Frontal cortex (tissue), 4 donors: ENCODE measurements around the gene BAIAP2L1. TPM values are rescaled to one million over a fixed set of nuclear protein-coding genes. Genes with fewer than 3 reads are reported as not detected.
"Not testable (repeated sequence)": the region's sequence is repeated elsewhere in the genome, so short reads cannot be mapped to it uniquely, and the experiment has no call there.

Source experiments
- DNase-seq, 2 donors: peaks; one replicate each; pipeline ENCODE4 v3.0.0; 2012; ENCODE audit warnings: low spot score in 2 of 2
- FAIRE-seq: peaks from 2 replicates; lab custom pipeline; 2012; peaks lifted over from hg19 to GRCh38; lab: Jason Lieb, UNC
- total RNA-seq: library from RNA; depleted of rRNA; stranded (reverse); fragments of >200 nt; gene quantifications from one replicate; pipeline ENCODE4 v1.2.3, GENCODE V29; 2014
- donor health status: control.
- donor health status: control.
- donor health status: control.

BAIAP2L1 gene
- total RNA-seq, 1 donor from 2014 or later: under 0.01 TPM

GRCh38 chr7:98399890-98400541 is 874 bp downstream of the BAIAP2L1 start:
- FAIRE-seq (no peak), DNase-seq (no peak)

- FAIRE-seq: no peak
- DNase-seq: no peak
Measured at GRCh38 chr7:98399462-98399861, 1.4 kb downstream of the BAIAP2L1 start.

GRCh38 chr7:98398567-98399372 is 2.1 kb downstream of the BAIAP2L1 start:
- FAIRE-seq: no peak
- DNase-seq: no peak

GRCh38 chr7:98396768-98397167 is 4.1 kb downstream of the BAIAP2L1 start:
- FAIRE-seq: no peak
- DNase-seq: no peak

- DNase-seq (no peak), FAIRE-seq (no peak)
Measured at GRCh38 chr7:98395951-98396350, 4.9 kb downstream of the BAIAP2L1 start.

- FAIRE-seq (no peak), DNase-seq (no peak)
Measured at GRCh38 chr7:98395481-98395880, 5.4 kb downstream of the BAIAP2L1 start.

- FAIRE-seq (no peak), DNase-seq (no peak)
Measured at GRCh38 chr7:98394377-98394836, 6.5 kb downstream of the BAIAP2L1 start.

- FAIRE-seq: no peak
- DNase-seq: no peak
Measured at GRCh38 chr7:98387544-98388226, 13.2 kb downstream of the BAIAP2L1 start.

- no peak for FAIRE-seq
- no peak for DNase-seq
Measured at GRCh38 chr7:98387131-98387530, 13.8 kb downstream of the BAIAP2L1 start.

- not testable (repeated sequence) for FAIRE-seq, DNase-seq
Measured at GRCh38 chr7:98385532-98385931, 15.4 kb downstream of the BAIAP2L1 start.

GRCh38 chr7:98378210-98378819 is 22.6 kb downstream of the BAIAP2L1 start:
- DNase-seq (no peak), FAIRE-seq (no peak)

GRCh38 chr7:98376711-98377110 is 24.2 kb downstream of the BAIAP2L1 start:
- FAIRE-seq (no peak), DNase-seq (no peak)

GRCh38 chr7:98375664-98376063 is 25.2 kb downstream of the BAIAP2L1 start:
- FAIRE-seq (no peak), DNase-seq (no peak)

GRCh38 chr7:98374285-98374680 is 26.6 kb downstream of the BAIAP2L1 start:
- DNase-seq (no peak), FAIRE-seq (no peak)

- FAIRE-seq (no peak), DNase-seq (no peak)
Measured at GRCh38 chr7:98372993-98373392, 27.9 kb downstream of the BAIAP2L1 start.

GRCh38 chr7:98369726-98370125 is 31.2 kb downstream of the BAIAP2L1 start:
- no peak for FAIRE-seq

GRCh38 chr7:98368716-98369115 is 32.2 kb downstream of the BAIAP2L1 start:
- FAIRE-seq (no peak), DNase-seq (no peak)

More at GRCh38 chr7:98369726-98370125, 31.2 kb downstream of the BAIAP2L1 start:
- no peak for DNase-seq

- FAIRE-seq (no peak), DNase-seq (no peak)
Measured at GRCh38 chr7:98366562-98366938, 34.3 kb downstream of the BAIAP2L1 start.

GRCh38 chr7:98365863-98366561 is 34.9 kb downstream of the BAIAP2L1 start:
- DNase-seq: no peak
- no peak for FAIRE-seq

GRCh38 chr7:98364220-98364619 is 36.7 kb downstream of the BAIAP2L1 start:
- DNase-seq (no peak), FAIRE-seq (no peak)
